ENCODE measurements around the gene SEC14L3.

Gene SEC14L3

GRCh38 chr22:30427871-30428270 is 43.9 kb downstream of the SEC14L3 start:
- Histone ChIP-seq H3K36me3 (ENCODE audit: insufficient read depth, insufficient read length, low read length) (peaks cover 30% of the 10 kb centered on the region), H3K4me3 (ENCODE audit: insufficient read length, low read depth) (no peak overlapping the region), H3K27me3 (ENCODE audit: insufficient read depth, insufficient read length) (no peaks in the 10 kb centered on the region), H3K4me1 (ENCODE audit: insufficient read depth, insufficient read length) (peaks cover 1% of the 10 kb centered on the region), H3K9ac (ENCODE audit: insufficient read length, low read depth) (no peak overlapping the region), H3K9me3 (ENCODE audit: insufficient read depth, low read length) (no peaks in the 10 kb centered on the region)
- TF ChIP-seq SUZ12 (IDR thresholded peaks at IDR 0.05; ENCODE audit: extremely low read depth, insufficient read depth, insufficient read length), result no peak
- TF ChIP-seq YY1 (IDR thresholded peaks at IDR 0.05; ENCODE audit: insufficient read depth, insufficient read length), result no peak
- no peak for TF ChIP-seq ZNF274 (IDR thresholded peaks at IDR 0.05; ENCODE audit: low read depth, low read length)
- no peak for DNase-seq (ENCODE audit: low read depth, low spot score)

- Histone ChIP-seq H3K27me3 (ENCODE audit: insufficient read depth, insufficient read length) (no peaks in the 10 kb centered on the region), H3K4me3 (ENCODE audit: insufficient read length, low read depth) (peak overlapping the region; percentile 85), H3K4me1 (ENCODE audit: insufficient read depth, insufficient read length) (peaks cover 1% of the 10 kb centered on the region), H3K36me3 (ENCODE audit: insufficient read depth, insufficient read length, low read length) (peaks cover 30% of the 10 kb centered on the region), H3K9me3 (ENCODE audit: insufficient read depth, low read length) (no peaks in the 10 kb centered on the region), H3K9ac (ENCODE audit: insufficient read length, low read depth) (peak overlapping the region; percentile 87)
- TF ChIP-seq ZNF274 (IDR thresholded peaks at IDR 0.05; ENCODE audit: low read depth, low read length), result no peak
- DNase-seq (ENCODE audit: low read depth, low spot score), result peak; percentile 47
Observed at GRCh38 chr22:30426388-30427353, 45.1 kb downstream of the SEC14L3 start.

- Histone ChIP-seq H3K4me1 (ENCODE audit: insufficient read depth, insufficient read length) (peaks cover 1% of the 10 kb centered on the region), H3K36me3 (ENCODE audit: insufficient read depth, insufficient read length, low read length) (peaks cover 31% of the 10 kb centered on the region), H3K4me3 (ENCODE audit: insufficient read length, low read depth) (peak within 1 kb of the TSS; percentile 85), H3K9ac (ENCODE audit: insufficient read length, low read depth) (peak within 1 kb of the TSS; percentile 87), H3K27me3 (ENCODE audit: insufficient read depth, insufficient read length) (no peaks in the 10 kb centered on the region), H3K9me3 (ENCODE audit: insufficient read depth, low read length) (no peaks in the 10 kb centered on the region)
- TF ChIP-seq YY1 (IDR thresholded peaks at IDR 0.05; ENCODE audit: insufficient read depth, insufficient read length) (no peak), SUZ12 (IDR thresholded peaks at IDR 0.05; ENCODE audit: extremely low read depth, insufficient read depth, insufficient read length) (no peak), ZNF274 (IDR thresholded peaks at IDR 0.05; ENCODE audit: low read depth, low read length) (no peak)
- DNase-seq (ENCODE audit: low read depth, low spot score), result peak; percentile 47
Observed at GRCh38 chr22:30425616-30426387, 46.0 kb downstream of the SEC14L3 start, which contains the start of gene MTFP1. Gene MTFP1 (plus strand): TSS chr22:30425768. CDS start chr22:30425880, 112 bp downstream.

GRCh38 chr22:30425327-30425615 is 46.5 kb downstream of the SEC14L3 start:
- no peak for TF ChIP-seq SUZ12 (IDR thresholded peaks at IDR 0.05; ENCODE audit: extremely low read depth, insufficient read depth, insufficient read length)
- TF ChIP-seq YY1 (IDR thresholded peaks at IDR 0.05; ENCODE audit: insufficient read depth, insufficient read length), result no peak
- TF ChIP-seq ZNF274 (IDR thresholded peaks at IDR 0.05; ENCODE audit: low read depth, low read length), result no peak
- H3K9me3 ChIP-seq (ENCODE audit: insufficient read depth, low read length), result no peaks in the 10 kb centered on the region
- peak overlapping the region; percentile 87 for H3K9ac ChIP-seq (ENCODE audit: insufficient read length, low read depth)
- no peaks in the 10 kb centered on the region for H3K27me3 ChIP-seq (ENCODE audit: insufficient read depth, insufficient read length)
- DNase-seq (ENCODE audit: low read depth, low spot score), result no peak
- peaks cover 33% of the 10 kb centered on the region for H3K36me3 ChIP-seq (ENCODE audit: insufficient read depth, insufficient read length, low read length)
- peaks cover 1% of the 10 kb centered on the region for H3K4me1 ChIP-seq (ENCODE audit: insufficient read depth, insufficient read length)
- H3K4me3 ChIP-seq (ENCODE audit: insufficient read length, low read depth), result peak overlapping the region; percentile 85

- H3K9ac ChIP-seq (ENCODE audit: insufficient read length, low read depth), result peak overlapping the region; percentile 66
- no peak for DNase-seq (ENCODE audit: low read depth, low spot score)
- H3K27me3 ChIP-seq (ENCODE audit: insufficient read depth, insufficient read length), result no peaks in the 10 kb centered on the region
- TF ChIP-seq YY1 (IDR thresholded peaks at IDR 0.05; ENCODE audit: insufficient read depth, insufficient read length) (no peak), SUZ12 (IDR thresholded peaks at IDR 0.05; ENCODE audit: extremely low read depth, insufficient read depth, insufficient read length) (no peak), ZNF274 (IDR thresholded peaks at IDR 0.05; ENCODE audit: low read depth, low read length) (no peak)
- no peaks in the 10 kb centered on the region for H3K4me1 ChIP-seq (ENCODE audit: insufficient read depth, insufficient read length)
- peaks cover 33% of the 10 kb centered on the region for H3K36me3 ChIP-seq (ENCODE audit: insufficient read depth, insufficient read length, low read length)
- H3K9me3 ChIP-seq (ENCODE audit: insufficient read depth, low read length), result no peaks in the 10 kb centered on the region
- H3K4me3 ChIP-seq (ENCODE audit: insufficient read length, low read depth), result peak overlapping the region; percentile 35
Observed at GRCh38 chr22:30424534-30425326, 47.1 kb downstream of the SEC14L3 start.

- Histone ChIP-seq H3K36me3 (ENCODE audit: insufficient read depth, insufficient read length, low read length) (peaks cover 28% of the 10 kb centered on the region), H3K4me1 (ENCODE audit: insufficient read depth, insufficient read length) (no peaks in the 10 kb centered on the region), H3K9ac (ENCODE audit: insufficient read length, low read depth) (peak overlapping the region; percentile 96), H3K4me3 (ENCODE audit: insufficient read length, low read depth) (peak overlapping the region; percentile 82), H3K27me3 (ENCODE audit: insufficient read depth, insufficient read length) (no peaks in the 10 kb centered on the region), H3K9me3 (ENCODE audit: insufficient read depth, low read length) (no peaks in the 10 kb centered on the region)
- DNase-seq (ENCODE audit: low read depth, low spot score), result peak; percentile 94
- TF ChIP-seq SUZ12 (IDR thresholded peaks at IDR 0.05; ENCODE audit: extremely low read depth, insufficient read depth, insufficient read length), result no peak
- TF ChIP-seq YY1 (IDR thresholded peaks at IDR 0.05; ENCODE audit: insufficient read depth, insufficient read length), result peak; percentile 96
Observed at GRCh38 chr22:30423959-30424533, 47.8 kb downstream of the SEC14L3 start.
